Measurements from ENCODE around the gene ZNF598.
"Not testable (repeated sequence)": the region's sequence is repeated elsewhere in the genome, so short reads cannot be mapped to it uniquely, and the experiment has no call there.

The ZNF598 gene

GRCh38 chr16:2027024-2028010, 17.7 kb upstream of the ZNF598 start:
- no peak for DNase-seq

DNA sequence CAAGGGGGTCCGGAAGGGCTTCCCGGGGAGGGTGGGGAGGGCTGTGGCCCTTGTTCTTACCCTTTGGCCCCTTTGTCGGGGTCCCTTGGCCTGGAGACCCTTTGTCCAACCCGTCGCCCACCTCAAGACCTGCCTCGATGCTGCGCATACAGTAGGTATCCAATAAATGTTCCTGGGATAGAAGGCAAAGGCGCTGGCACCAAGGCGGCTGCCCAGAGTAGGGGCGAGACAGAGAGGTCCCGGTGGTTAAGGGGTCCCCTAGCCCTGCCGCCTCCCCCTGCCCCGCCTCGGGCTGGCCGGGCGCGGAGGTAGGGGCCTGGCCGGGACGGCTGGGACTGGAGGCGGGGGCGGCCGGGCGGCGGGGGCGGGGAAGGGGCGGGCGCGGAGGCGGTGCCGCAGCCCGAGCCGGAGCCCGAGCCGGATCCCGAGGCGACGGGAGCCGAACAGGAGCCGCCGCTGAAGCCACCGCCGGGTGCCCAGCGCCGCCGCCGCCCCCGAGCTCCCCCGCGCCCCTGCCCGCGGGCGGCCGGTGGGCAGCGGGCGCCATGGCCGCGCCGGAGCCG, 16.9 kb upstream of the ZNF598 start, which contains the start of gene NHERF2:
TSS of gene NHERF2 (plus strand) at position 442 of the 563 bp plus-strand sequence. CDS start at position 546, 104 bp downstream.
- DNase-seq = peak in 1 of 2 donors; percentile 40

- DNase-seq = no peak
These were observed 16.3 kb upstream of the ZNF598 start for GRCh38 chr16:2025878-2026460.

- no peak for DNase-seq
These were observed 15.6 kb upstream of the ZNF598 start for GRCh38 chr16:2025251-2025650.

DNA sequence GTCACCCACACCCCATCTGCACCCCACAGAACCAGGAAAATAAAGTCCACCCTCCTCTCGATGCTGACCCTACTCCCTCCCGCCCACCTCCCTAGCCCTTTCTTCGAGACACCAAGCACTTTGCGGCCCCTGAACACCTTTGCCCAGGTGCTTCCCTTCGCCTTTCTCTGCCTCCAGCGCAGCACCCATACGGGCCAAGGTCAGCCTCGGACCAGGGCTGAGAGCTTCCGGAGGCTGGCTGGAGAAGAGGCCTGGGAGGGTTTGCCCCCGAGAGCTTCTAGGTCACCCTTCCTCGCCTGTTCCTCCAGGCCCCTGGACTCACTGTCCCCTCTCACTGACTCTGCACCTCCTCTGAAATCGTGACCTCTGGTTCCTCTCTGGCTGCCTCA, 14.4 kb upstream of the ZNF598 start:
- no peak for DNase-seq

DNA sequence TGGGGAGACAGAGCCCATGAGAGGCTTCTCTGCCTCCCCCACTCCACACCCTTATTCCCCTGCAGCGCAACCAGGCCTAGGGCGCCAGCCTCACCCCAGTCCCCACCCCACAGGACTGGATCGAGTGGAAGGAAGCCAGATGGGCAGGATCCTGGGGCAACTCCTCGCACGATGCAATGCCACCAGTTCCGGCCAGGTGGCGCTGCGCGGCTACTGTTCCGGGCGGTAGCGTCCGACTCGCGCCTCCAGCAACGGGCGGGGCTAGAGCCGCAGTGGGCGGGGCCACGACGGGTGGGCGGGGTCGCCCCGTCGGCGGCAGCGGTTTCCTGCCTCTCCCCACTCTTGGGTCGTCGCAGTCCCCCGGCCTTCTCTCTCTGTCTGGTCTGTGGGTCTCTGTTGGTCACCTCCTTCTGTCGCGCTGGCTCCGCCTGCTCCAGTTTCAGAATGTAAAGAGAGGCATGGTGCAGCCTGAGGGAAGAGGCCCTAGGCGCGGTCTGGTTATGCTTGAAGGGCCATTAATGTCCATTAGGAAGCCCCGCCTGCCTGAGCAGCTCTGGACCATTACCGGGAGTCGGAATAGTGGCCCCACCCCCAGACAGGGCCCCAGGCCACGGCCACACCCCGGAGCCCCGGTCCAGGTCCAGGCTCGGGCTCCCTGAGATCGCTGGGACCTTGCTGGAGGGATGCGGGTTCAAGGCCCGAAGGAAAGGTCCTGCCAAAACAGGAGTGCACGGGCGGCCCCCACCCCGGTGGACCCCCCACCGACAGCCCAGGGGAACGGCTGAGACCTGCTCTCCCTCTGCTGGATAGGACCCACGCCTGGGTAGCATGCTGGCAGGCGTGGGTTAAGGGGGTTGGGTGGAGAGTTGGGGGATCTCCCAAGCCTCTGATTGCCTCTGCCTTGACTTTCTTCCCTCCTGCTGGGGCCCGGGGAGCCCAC, 13.7 kb upstream of the ZNF598 start:
- peak; percentile 93 to 96 for DNase-seq

GRCh38 chr16:2022723-2023091, 13.1 kb upstream of the ZNF598 start:
- no peak for DNase-seq

DNA sequence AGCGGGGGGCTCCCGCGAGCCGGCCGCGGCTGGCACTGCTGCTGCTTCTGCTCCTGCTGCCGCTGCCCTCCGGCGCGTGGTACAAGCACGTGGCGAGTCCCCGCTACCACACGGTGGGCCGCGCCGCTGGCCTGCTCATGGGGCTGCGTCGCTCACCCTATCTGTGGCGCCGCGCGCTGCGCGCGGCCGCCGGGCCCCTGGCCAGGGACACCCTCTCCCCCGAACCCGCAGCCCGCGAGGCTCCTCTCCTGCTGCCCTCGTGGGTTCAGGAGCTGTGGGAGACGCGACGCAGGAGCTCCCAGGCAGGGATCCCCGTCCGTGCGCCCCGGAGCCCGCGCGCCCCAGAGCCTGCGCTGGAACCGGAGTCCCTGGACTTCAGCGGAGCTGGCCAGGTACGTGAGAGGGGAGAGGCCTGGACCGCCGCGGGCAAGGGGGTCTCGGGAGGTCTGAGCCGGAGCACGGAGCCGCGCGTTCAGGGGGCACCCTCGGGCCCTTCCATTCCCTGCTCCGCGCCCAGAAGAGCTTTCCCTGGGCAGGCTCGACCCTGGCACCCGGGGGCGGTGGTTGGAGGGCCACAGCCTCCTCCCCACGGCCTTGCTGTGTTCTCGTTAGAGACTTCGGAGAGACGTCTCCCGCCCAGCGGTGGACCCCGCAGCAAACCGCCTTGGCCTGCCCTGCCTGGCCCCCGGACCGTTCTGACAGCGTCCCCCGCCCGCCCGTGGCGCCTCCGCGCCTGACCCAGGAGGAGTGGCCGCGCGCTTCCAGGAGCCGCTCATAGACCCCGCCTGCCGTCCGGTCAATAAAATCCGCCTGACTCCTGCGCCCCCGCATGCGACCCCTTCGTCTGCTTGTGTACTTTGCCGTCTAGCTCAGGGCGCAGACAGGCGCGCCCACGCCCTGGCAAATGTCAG, 10.6 kb upstream of the ZNF598 start:
- no peak for DNase-seq

DNA sequence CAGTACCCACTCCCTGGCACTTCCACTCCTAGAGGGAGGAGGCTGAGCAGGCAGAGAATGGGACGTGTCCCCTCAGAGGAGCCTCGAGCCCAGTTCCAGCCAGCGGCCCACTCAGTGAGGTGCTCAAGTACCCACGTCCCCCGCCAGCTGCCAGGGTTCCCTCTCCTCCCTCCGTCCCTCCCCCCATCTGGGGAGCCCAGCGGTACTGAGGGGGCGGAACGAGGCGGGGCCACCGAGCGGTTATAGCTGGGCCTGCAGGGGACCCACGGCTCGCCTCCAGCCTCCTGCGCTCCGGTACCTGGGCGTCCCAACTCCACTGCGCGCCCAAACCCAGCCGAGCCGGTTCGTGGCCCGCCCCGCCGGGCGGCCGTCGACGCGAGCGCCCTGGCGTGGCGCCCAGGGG, 9.9 kb upstream of the ZNF598 start, which contains the start of gene NPW:
TSS of gene NPW (plus strand) at position 268 of the 403 bp plus-strand sequence.
- no peak for DNase-seq

GRCh38 chr16:2016407-2016922, 6.8 kb upstream of the ZNF598 start:
- no peak for DNase-seq

- no peak for DNase-seq
These were observed 6.3 kb upstream of the ZNF598 start for GRCh38 chr16:2015947-2016208.

DNA sequence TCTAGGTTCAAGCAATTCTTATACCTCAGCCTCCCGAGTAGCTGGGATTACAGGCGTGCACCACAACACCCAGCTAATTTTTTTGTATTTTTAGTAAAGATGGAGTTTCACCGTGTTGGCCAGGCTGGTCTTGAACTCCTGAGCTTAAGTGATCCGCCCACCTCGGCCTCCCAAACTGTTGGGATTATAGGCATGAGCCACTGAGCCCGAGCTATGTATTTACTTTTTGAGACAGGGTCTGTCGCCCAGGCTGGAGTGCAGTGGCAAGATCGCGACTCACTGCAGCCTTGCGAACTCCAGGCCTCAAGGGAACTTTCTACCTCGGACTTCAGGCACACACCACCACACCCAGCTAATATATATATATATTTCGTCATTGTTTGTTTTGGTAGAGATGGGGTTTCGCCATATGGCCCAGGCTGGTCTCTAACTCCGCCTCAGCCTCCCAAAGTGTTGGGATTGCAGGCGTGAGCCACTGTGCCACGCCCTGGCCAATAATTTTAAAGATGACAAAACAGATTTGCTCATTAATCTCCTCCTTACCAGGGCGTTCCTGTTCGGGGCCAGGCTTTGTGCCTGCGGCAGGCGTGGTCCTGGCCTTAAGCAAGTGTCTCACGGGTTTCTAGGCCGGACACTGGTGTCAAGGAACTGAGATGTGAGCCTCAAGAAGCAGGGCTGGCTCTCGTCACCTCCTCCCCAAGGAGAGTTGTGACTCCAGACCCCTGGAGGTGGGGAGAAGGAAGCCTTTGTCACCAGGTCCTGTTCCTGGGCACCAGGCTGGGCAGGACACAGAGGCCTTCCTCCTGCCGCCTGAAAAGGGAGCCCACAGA, 5.7 kb upstream of the ZNF598 start:
- peak in 1 of 2 donors; percentile 26 for DNase-seq

DNA sequence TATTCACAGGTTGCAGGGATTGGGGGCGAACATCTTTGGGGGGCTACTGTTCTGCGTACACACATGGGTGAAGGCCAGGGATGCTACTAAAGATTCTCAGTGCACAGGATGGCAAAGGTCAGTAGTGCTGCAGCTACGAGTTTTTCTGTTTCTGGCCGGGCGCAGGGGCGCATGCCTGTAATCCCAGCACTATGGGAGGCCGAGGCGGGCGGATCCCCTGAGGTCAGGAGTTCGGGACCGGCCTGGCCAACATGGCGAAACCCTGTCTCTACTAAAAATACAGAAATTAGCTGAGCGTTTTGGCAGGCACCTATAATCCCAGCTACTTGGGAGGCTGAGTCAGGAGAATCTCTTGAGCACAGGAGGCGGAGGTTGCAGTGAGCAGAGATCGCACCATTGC, 3.9 kb upstream of the ZNF598 start:
- no peak for DNase-seq

DNA sequence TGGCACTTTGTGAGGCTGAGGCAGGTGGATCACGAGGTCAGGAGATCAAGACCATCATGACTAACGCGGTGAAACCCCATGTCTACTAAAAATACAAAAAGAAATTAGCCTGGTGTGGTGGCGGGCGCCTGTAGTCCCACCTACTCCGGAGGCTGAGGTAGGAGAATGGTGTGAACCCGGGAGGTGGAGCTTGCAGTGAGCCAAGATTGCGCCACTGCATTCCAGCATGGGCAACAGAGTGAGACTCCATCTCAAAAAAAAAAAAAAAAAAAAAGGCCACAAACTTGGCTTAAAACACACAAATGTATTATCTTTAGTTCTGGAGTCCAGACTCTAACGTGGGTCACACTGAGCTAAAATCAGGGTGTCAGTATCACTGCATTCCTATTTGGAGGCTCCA, 2.1 kb upstream of the ZNF598 start:
- not testable (repeated sequence) for DNase-seq

DNA sequence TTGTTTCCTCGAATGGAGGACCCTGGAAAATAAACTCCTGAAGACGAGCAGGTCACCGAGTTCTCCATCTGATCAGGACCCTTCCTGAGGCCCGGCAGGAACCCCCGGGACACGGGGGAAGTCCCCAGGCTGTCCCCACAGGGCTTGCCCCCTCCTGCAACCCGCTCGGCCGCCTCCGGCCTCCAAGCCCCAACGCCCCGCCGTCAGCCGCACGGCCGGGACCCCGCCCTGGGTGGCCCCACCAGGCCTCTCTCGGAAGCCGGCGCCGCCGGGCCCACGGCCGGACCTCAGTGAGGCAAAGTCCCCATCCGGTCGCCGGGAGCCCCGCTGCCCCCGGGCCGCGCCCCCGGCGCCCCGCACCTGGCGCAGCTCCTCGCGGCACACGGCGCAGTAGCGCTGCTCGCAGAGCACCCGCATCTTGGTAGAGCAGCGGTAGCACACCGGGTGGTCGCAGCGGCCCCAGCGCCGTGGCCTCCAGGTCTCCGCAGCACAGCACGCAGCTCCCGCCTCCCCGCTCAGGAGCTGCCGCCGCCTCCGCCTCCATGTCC, 383 bp downstream of the ZNF598 start:
- no peak for DNase-seq

DNA sequence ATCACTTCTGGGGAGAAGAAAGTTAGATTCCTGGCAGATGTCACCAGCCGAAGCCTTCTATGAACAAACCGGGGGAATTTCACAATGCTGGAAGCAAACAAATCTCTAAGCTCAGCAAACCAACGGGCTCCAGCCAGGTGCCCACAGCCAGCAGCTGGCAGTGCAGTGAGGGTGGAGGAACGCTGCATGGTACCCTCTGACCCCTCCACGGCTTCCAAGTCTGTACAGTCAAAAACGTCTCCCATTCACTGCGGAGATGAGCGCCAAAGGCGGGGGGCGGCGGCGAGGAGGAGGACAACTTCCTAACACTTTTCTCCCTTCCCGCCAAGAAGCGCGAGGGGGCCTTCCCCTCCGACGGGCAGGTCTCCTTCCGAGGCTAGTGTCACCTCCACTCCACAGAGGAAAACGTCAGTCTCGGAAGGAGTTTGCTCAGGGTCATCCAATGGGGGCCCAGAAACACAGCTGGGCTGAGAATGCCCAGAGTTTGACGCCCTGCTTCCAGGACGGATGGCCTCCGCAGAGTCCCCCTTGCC, 924 bp downstream of the ZNF598 start:
- peak in 1 of 2 donors; percentile 33 for DNase-seq

DNA sequence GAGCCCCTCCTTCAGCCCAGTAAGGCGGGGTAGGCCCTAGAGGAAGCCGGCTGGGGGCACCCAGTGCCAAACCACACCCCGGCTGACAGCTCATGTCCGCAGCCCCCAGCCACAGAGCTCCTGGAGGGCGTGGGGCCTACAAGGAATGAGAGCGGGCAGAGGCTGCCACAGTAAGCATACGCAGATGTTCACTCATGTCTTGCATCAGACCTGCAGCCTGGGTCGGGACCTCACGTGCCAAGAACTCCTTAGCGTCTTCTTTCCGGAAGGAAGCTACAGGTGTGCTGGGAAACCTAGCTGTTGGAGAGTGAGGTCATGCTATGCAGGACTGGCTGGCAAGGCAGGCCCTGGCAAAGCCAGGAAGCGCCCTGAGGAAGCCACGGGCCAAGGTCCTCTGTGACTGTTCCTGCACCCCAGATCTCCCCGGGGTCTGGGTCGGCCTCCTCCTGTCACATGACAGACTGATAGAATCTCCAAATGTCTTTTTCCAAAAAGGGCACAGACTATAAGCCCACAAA, 1.6 kb downstream of the ZNF598 start:
- peak in 1 of 2 donors; percentile 26 for DNase-seq

DNA sequence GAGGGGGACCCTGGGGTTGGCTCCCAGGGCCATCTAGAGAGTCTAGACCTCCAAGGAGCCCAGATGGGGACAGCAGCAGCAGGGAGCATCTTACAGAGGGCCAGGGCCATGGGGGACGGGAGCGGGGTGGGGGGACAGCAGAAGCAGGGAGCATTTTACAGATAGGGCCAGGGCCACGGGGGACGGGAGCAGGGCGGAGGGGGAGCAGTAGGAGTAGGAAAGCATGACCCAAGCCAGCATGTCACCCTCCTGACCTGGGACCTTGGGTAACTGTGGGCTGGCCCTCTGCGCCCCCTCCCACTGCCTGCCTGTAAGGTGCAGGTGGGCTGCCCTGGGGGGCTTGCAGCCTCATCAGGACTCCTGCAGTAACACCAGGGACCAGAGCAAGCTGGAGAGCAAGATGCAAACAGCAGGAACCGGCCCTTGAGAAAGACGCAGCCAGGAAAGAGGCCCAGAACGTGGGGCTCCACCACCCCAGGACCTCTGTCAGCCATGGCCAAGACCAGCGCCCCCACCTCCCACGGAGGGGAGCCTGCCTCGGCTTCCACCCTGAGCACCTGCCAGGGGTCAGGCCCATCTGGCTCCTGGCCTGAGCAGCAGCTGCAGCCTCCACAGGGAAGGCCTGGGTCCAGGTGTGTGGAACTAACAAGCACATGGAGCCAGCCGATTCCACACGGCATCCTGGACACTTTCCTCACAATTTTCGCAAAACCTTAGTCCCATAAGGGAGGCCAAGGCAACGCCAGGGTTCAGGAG, 2.4 kb downstream of the ZNF598 start:
- DNase-seq = no peak

- no peak for DNase-seq
These were observed 3.3 kb downstream of the ZNF598 start for GRCh38 chr16:2006317-2006716.

Measured in CD4-positive, alpha-beta T cell treated with Interferon alpha-2 for 1 hour (primary cell).